PFSK-1 (cell line): Measurements from ENCODE around the gene RIOK3.

ENCODE experiments used
- FOXP2 ChIP-seq: optimal IDR thresholded peaks from 2 replicates; pipeline ENCODE3; 2011; ENCODE audit warnings: borderline replicate concordance, control low read depth, inconsistent platforms; ENCODE audit not compliant: insufficient read depth; ENCODE audit errors: extremely low read length, extremely low read depth
- POLR2AphosphoS5 ChIP-seq: IDR thresholded peaks from 2 replicates; pipeline ENCODE4 v1.6.1; 2012; ENCODE audit warnings: low read depth, mild to moderate bottlenecking, control low read depth, low read length, moderate library complexity
- SIN3A ChIP-seq: IDR thresholded peaks from 2 replicates; pipeline ENCODE4 v1.6.1; 2012; ENCODE audit warnings: mild to moderate bottlenecking, low read length, moderate library complexity, borderline replicate concordance; ENCODE audit not compliant: insufficient read depth
- TAF1 ChIP-seq: IDR thresholded peaks from 2 replicates; pipeline ENCODE4 v1.6.1; 2012; ENCODE audit warnings: low read length, control low read depth, borderline replicate concordance; ENCODE audit not compliant: insufficient read depth
- TF ChIP-seq, protein P1 (sequence below), 2 experiments: IDR thresholded peaks; 2 replicates each; pipeline versions ENCODE4 v1.6.1 to v1.8.0; 2011 to 2012; ENCODE audit warnings: low read depth in 2 of 2, low read length in 2 of 2, control low read depth in 1 of 2, inconsistent platforms in 1 of 2, mild to moderate bottlenecking in 1 of 2, moderate library complexity in 1 of 2; ENCODE audit not compliant: insufficient read depth in 1 of 2

RIOK3 gene

GRCh38 chr18:23451011-23451410 is 2.1 kb upstream of the RIOK3 start:
- TF ChIP-seq TAF1 = no peak
- TF ChIP-seq, protein P1, sequence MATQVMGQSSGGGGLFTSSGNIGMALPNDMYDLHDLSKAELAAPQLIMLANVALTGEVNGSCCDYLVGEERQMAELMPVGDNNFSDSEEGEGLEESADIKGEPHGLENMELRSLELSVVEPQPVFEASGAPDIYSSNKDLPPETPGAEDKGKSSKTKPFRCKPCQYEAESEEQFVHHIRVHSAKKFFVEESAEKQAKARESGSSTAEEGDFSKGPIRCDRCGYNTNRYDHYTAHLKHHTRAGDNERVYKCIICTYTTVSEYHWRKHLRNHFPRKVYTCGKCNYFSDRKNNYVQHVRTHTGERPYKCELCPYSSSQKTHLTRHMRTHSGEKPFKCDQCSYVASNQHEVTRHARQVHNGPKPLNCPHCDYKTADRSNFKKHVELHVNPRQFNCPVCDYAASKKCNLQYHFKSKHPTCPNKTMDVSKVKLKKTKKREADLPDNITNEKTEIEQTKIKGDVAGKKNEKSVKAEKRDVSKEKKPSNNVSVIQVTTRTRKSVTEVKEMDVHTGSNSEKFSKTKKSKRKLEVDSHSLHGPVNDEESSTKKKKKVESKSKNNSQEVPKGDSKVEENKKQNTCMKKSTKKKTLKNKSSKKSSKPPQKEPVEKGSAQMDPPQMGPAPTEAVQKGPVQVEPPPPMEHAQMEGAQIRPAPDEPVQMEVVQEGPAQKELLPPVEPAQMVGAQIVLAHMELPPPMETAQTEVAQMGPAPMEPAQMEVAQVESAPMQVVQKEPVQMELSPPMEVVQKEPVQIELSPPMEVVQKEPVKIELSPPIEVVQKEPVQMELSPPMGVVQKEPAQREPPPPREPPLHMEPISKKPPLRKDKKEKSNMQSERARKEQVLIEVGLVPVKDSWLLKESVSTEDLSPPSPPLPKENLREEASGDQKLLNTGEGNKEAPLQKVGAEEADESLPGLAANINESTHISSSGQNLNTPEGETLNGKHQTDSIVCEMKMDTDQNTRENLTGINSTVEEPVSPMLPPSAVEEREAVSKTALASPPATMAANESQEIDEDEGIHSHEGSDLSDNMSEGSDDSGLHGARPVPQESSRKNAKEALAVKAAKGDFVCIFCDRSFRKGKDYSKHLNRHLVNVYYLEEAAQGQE (IDR thresholded peaks at IDR 0.05; ENCODE audit: insufficient read depth in 1 of 2, low read depth in 2 of 2, low read length in 2 of 2) = no peak
- no peak for TF ChIP-seq SIN3A
- TF ChIP-seq POLR2AphosphoS5 = no peak
- no peak for TF ChIP-seq FOXP2

DNA sequence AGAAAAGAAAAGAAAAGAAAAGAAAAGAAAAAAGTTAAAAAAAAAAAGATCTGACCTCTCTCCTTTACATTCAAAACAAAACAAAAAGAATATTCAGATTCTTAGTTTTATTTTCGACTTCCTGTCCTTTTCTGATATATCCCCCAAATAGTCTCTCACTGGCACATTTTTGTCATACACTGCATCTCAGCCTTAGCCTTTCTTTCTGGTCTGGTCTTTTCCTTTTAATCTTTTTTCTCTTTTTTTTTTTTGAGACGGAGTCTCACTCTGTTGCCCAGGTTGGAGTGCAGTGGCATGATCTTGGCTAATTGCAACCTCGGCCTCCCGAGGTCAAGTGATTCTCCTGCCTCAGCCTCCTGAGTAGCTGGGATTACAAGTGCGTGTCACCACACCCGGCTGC is 1.6 kb upstream of the RIOK3 start:
- TF ChIP-seq, protein P1 (IDR thresholded peaks at IDR 0.05; ENCODE audit: insufficient read depth in 1 of 2, low read depth in 2 of 2, low read length in 2 of 2) = no peak
- no peak for TF ChIP-seq TAF1
- TF ChIP-seq POLR2AphosphoS5 = no peak
- TF ChIP-seq FOXP2 = no peak
- TF ChIP-seq SIN3A = no peak

DNA sequence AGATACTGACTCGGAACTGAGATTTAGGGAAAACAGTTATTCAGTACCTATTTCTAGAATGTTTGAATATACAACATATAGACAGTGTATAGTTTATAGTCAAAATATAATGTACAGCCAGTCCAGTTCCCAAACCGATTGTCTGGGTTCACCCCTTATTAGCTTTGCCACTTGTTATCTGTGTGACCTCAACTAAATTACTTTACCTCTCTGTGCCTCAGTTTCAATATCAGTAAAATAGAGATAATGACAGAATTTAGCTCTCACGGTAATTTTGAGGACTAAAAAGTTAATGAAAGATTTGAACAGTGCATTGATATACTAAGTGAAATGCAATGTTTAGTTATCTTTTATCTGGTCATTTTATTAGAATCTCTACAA is 750 bp upstream of the RIOK3 start:
- TF ChIP-seq POLR2AphosphoS5 = no peak
- no peak for TF ChIP-seq TAF1
- TF ChIP-seq FOXP2 = no peak
- no peak for TF ChIP-seq SIN3A
- TF ChIP-seq, protein P1 (IDR thresholded peaks at IDR 0.05; ENCODE audit: insufficient read depth in 1 of 2, low read depth in 2 of 2, low read length in 2 of 2) = no peak

- TF ChIP-seq POLR2AphosphoS5 = no peak
- TF ChIP-seq SIN3A = no peak
- no peak for TF ChIP-seq FOXP2
- no peak for TF ChIP-seq TAF1
- TF ChIP-seq, protein P1 (IDR thresholded peaks at IDR 0.05; ENCODE audit: insufficient read depth in 1 of 2, low read depth in 2 of 2, low read length in 2 of 2) = no peak
Measured at GRCh38 chr18:23453680-23454058, 582 bp downstream of the RIOK3 start.

- TF ChIP-seq TAF1 = no peak
- no peak for TF ChIP-seq POLR2AphosphoS5
- no peak for TF ChIP-seq FOXP2
- no peak for TF ChIP-seq SIN3A
- TF ChIP-seq, protein P1 (IDR thresholded peaks at IDR 0.05; ENCODE audit: insufficient read depth in 1 of 2, low read depth in 2 of 2, low read length in 2 of 2) = no peak
Measured at GRCh38 chr18:23456835-23457234, 3.7 kb downstream of the RIOK3 start.
